RWPE1 (cell line): ENCODE measurements around the gene MSH5.

ENCODE experiments used
- CTCF ChIA-PET: fragments of 350-600 bp; sonication (Branson Sonifier 250); formaldehyde crosslinking; extraction: SDS; loops from one replicate; lab custom pipeline; 2021; lab: Yijun Ruan, JAX
- POLR2A ChIA-PET: fragments of 400-600 bp; formaldehyde crosslinking; extraction: SDS; loops from one replicate; lab custom pipeline; 2020; ENCODE audit warnings: antibody characterized with exemption; ENCODE audit not compliant: low non-redundant PET; lab: Yijun Ruan, JAX
- DNase-seq: peaks from one replicate; pipeline ENCODE4 v3.0.0; 2012; ENCODE audit warnings: low spot score
- H3K27ac ChIP-seq: fragments of 450-650 bp; 2 replicates; pipeline ENCODE4 v1.5.1; 2017
- TF ChIP-seq, protein P1 (sequence below): fragments of 450-650 bp; conservative IDR thresholded peaks from 2 replicates; pipeline ENCODE4 v1.5.1; 2017; ENCODE audit warnings: low read depth, mild to moderate bottlenecking

The MSH5 gene

DNA sequence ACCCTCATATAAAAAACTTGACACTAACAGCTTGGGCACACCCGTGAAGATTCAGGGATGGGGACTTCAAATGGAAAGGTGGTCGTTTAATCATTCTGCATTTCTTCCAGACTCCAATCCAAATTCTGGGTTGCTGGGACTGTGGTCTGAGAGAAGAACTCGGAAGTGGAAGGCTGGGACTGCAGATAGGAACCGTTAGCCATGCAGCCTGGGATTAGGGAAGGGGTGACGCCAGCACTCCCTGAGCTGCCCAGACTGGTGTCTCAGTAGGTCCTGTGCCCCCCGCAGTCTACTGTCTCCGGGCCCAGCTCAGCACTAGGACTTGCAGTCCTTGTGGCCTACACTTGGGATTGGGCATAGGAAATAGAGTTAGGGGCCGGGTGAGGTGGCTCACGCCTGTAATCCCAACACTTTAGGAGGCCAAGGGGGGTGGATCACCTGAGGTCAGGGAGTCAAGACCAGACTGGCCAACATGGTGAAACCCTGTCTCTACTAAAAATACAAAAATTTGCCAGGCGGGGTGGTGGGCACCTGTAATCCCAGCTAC, 3.0 kb upstream of the MSH5 start:
- TF ChIP-seq, protein P1, sequence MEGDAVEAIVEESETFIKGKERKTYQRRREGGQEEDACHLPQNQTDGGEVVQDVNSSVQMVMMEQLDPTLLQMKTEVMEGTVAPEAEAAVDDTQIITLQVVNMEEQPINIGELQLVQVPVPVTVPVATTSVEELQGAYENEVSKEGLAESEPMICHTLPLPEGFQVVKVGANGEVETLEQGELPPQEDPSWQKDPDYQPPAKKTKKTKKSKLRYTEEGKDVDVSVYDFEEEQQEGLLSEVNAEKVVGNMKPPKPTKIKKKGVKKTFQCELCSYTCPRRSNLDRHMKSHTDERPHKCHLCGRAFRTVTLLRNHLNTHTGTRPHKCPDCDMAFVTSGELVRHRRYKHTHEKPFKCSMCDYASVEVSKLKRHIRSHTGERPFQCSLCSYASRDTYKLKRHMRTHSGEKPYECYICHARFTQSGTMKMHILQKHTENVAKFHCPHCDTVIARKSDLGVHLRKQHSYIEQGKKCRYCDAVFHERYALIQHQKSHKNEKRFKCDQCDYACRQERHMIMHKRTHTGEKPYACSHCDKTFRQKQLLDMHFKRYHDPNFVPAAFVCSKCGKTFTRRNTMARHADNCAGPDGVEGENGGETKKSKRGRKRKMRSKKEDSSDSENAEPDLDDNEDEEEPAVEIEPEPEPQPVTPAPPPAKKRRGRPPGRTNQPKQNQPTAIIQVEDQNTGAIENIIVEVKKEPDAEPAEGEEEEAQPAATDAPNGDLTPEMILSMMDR = no peak
- CTCF ChIA-PET = interaction anchor here (0.6 kb wide), 1 partner anchor 33 kb away, joined by 3 read pairs; no protein-coding TSS in a partner anchor
- POLR2A ChIA-PET = no interaction called here
- peak overlapping the region; percentile 96 for H3K27ac ChIP-seq
- DNase-seq = no peak

DNA sequence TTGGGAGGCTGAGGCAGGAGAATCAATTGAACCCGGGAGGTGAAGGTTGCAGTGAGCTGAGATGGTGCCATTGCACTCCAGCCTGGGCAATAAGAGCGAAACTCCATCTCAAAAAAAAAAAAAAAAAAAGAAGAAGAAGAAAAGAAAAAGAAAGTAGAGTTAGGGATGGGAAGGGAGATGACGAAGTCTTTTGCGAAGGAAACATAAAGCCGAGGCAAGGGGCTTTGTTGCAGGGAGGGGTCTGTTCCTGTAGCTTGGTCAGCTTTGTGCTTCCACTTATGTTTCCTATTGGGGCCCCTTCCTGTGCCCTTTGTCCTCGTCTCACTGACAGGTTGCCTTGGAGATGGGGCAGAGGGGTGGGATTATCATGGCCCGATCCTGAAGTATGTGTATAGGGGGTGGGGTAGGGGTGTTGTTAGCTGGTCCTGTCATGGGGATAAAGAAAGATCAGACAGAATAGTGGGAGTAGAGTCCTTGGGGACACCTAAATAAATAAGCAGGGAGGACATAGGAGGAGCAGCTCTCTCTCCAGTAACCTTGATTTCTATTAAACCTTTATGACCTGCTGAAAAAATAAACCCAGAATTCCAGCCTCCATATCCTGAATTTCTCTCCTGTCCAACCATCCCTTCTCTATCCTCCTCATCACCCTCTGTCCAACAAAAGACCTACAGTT, 2.4 kb upstream of the MSH5 start:
- POLR2A ChIA-PET = no interaction called here

DNA sequence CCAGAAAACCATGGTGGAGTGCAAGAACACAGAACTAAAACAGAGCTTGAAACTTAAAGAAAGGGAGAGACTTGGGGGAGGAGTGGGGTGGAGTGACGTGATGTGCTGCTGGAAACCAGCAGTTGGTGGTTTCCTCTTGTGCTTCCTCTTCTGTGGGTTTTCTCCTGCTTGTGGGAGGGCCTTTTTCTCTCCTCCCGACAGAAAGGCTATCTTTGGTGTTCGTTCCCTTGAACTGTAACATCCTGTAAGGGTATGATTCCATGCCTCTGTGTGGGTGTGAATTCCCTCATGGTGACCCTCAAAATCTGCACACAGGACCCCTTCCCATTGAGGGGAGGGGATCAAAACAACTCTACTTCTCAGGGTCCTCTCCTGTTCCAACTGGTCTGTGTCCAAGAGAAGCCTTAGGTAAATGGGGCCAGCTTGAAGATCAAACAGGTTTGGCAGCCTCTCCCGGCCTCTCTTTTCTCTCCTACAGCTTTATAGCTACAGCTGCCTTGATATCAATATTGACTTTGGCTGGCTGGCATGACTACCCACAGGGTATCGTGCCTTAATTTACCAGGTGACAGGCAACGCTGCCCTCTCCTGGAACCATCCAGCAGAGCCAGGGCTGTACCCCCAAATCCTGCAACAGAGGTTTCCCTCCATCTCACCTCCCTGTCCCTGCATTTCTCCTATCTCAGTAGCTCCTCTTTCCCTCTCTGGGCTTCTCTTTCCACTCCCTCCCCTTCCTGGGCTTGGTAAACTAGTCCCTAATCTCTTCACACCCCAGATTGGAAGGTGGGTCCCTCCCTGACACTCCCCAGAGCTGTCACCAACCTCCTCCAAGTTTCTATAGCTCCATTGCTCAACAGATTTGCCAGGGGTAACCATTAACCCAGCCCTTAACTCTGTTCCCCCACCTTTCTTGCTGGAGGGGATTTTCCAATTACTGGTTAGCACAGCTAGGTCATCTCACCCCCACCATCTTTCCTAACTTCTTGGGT, 1.5 kb upstream of the MSH5 start:
- peak; percentile 48 for DNase-seq
- POLR2A ChIA-PET = interaction anchor here (0.5 to 0.6 kb wide), 2 partner anchors 67 to 86 kb away, joined by 3 to 4 read pairs; partner anchors contain the start of gene BAG6
- CTCF ChIA-PET = interaction anchor here (0.6 to 1.3 kb wide), 3 partner anchors 14 to 91 kb away, joined by 4 to 6 read pairs (median 4); no protein-coding TSS in a partner anchor
- peak overlapping the region; percentile 96 for H3K27ac ChIP-seq
- TF ChIP-seq, protein P1 = no peak

More for the DNA sequence above, 2.4 kb upstream of the MSH5 start:
- H3K27ac ChIP-seq = peak overlapping the region; percentile 96
- DNase-seq = no peak
- TF ChIP-seq, protein P1 = no peak
- CTCF ChIA-PET = interaction anchor here (0.6 kb wide), 1 partner anchor 57 kb away, joined by 4 read pairs; no protein-coding TSS in a partner anchor

DNA sequence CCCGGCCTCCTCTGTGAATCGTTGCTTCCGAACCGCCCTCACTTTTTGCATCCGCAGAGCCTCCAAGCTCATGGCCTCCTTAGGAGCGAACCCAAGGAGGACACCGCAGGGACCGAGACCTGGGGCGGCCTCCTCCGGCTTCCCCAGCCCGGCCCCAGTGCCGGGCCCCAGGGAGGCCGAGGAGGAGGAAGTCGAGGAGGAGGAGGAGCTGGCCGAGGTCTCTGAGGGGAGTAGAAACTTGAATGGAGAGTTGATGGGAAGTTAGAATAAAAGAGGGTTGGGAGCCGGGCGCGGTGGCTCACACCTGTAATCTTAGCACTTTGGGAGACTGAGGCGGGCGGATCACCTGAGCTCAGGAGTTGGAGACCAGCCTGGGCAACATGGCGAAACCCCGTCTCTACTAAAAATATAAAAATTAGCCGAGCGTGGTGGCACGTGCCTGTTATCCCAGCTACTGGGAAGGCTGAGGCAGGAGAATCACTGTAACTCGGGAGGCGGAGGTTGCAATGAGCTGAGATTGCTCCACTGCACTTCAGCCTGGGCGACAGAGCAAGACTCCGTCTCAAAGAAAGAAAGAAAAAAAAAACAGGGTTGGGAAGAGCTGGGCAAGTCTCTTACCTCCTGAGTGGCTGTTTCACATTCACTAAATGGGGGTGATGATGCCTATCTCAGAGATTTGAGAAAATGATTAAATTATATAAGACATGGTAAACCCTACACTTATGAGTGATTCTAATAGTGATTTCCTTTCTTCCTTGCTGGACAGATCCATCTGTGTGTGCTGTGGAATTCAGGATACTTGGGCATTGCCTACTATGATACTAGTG, 805 bp downstream of the MSH5 start:
- peak overlapping the region; percentile 96 for H3K27ac ChIP-seq
- TF ChIP-seq, protein P1 = no peak
- peak; percentile 31 for DNase-seq
- ChIA-PET CTCF (interaction anchor here (0.6 to 1.7 kb wide), 2 partner anchors 29 to 46 kb away, joined by 3 to 5 read pairs; no protein-coding TSS in a partner anchor), POLR2A (no interaction called here)

DNA sequence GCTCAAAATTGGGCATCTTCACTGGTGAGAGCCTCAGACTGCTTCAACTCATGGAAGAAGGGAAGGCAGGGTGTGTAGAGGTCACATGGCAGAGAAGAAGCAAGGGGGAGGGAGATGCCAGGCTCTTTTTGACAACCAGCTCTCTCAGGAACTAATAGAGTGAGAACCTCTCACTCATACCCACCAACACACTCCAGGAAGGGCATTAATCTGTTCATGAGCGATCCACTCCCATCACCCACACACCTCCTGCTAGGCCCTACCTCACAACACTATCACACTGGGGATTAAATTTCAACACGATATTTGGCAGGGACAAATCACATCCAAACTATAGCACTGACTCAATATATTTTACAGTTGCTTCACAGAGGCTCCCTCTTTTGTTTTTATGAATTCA, 2.0 kb downstream of the MSH5 start:
- ChIA-PET POLR2A (no interaction called here), CTCF (interaction anchor here (0.6 to 0.7 kb wide), 2 partner anchors 22 to 70 kb away, joined by 3 to 4 read pairs; no protein-coding TSS in a partner anchor)
- H3K27ac ChIP-seq = no peak overlapping the region
- TF ChIP-seq, protein P1 = no peak
- no peak for DNase-seq
